ENCODE data around the gene TGFBR3L. TPM values are rescaled to one million over a fixed set of nuclear protein-coding genes. Genes with fewer than 3 reads are reported as not detected.

Gene TGFBR3L
- total RNA-seq, 2 donors from 2014 or later, result not detected

- Histone ChIP-seq H3K4me3 (no peak overlapping the region), H3K9me3 (no peaks in the 10 kb centered on the region), H3K4me1 (ENCODE audit: control insufficient read depth in 1 of 2, low read depth in 2 of 2) (peaks cover 11 to 22% of the 10 kb centered on the region in 2 donors), H3K27me3 (replicated peaks; ENCODE audit: insufficient read depth) (no peaks in the 10 kb centered on the region), H3K36me3 (peaks cover 34% of the 10 kb centered on the region), H3K27ac (no peak overlapping the region)
- TF ChIP-seq, protein P1, sequence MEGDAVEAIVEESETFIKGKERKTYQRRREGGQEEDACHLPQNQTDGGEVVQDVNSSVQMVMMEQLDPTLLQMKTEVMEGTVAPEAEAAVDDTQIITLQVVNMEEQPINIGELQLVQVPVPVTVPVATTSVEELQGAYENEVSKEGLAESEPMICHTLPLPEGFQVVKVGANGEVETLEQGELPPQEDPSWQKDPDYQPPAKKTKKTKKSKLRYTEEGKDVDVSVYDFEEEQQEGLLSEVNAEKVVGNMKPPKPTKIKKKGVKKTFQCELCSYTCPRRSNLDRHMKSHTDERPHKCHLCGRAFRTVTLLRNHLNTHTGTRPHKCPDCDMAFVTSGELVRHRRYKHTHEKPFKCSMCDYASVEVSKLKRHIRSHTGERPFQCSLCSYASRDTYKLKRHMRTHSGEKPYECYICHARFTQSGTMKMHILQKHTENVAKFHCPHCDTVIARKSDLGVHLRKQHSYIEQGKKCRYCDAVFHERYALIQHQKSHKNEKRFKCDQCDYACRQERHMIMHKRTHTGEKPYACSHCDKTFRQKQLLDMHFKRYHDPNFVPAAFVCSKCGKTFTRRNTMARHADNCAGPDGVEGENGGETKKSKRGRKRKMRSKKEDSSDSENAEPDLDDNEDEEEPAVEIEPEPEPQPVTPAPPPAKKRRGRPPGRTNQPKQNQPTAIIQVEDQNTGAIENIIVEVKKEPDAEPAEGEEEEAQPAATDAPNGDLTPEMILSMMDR (IDR thresholded peaks at IDR 0.05), result no peak
- ATAC-seq (ENCODE audit: insufficient number of reproducible peaks, low FRiP score, low read depth) (no peak), DNase-seq (ENCODE audit: low spot score) (no peak)
Measured at GRCh38 chr19:7912697-7913564, 1.7 kb upstream of the TGFBR3L start.

DNA sequence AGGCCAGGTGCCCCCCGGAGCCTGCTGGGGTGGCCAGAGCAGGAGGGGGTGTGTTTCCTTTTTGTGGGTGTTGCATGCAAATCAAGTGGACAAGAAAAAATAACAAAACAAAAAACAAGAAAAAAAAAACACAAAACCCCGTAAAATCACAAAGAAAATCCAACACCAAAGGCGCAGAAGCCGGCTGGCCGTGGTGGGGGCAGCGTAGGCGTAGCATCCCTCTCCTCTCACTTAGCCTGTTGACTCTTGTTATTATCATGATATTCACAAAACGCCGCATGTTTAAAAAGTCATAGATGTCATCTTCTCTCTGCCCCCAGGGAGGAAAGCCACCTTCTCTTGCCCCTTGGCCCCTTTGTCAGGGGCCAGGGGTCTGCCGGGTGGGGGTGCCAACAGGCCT is 978 bp upstream of the TGFBR3L start:
- Histone ChIP-seq H3K27me3 (replicated peaks; ENCODE audit: insufficient read depth) (no peaks in the 10 kb centered on the region), H3K36me3 (peaks cover 34% of the 10 kb centered on the region), H3K27ac (no peak overlapping the region), H3K9me3 (no peaks in the 10 kb centered on the region), H3K4me3 (no peak overlapping the region), H3K4me1 (ENCODE audit: control insufficient read depth in 1 of 2, low read depth in 2 of 2) (peaks cover 14 to 29% of the 10 kb centered on the region in 2 donors)
- TF ChIP-seq, protein P1 (IDR thresholded peaks at IDR 0.05), result no peak
- DNase-seq (ENCODE audit: low spot score) (no peak), ATAC-seq (ENCODE audit: insufficient number of reproducible peaks, low FRiP score, low read depth) (no peak)

GRCh38 chr19:7914099-7914498 is 531 bp upstream of the TGFBR3L start:
- TF ChIP-seq, protein P1 (IDR thresholded peaks at IDR 0.05), result no peak
- Histone ChIP-seq H3K27me3 (replicated peaks; ENCODE audit: insufficient read depth) (no peaks in the 10 kb centered on the region), H3K27ac (no peak overlapping the region), H3K36me3 (peaks cover 34% of the 10 kb centered on the region), H3K4me1 (ENCODE audit: control insufficient read depth in 1 of 2, low read depth in 2 of 2) (peaks cover 14 to 32% of the 10 kb centered on the region in 2 donors), H3K4me3 (no peak overlapping the region), H3K9me3 (no peaks in the 10 kb centered on the region)
- ATAC-seq (ENCODE audit: insufficient number of reproducible peaks, low FRiP score, low read depth), result no peak
- DNase-seq (ENCODE audit: low spot score), result no peak

GRCh38 chr19:7915250-7916102 is 846 bp downstream of the TGFBR3L start:
- Histone ChIP-seq H3K27ac (no peak overlapping the region), H3K36me3 (peaks cover 24% of the 10 kb centered on the region), H3K4me1 (ENCODE audit: control insufficient read depth in 1 of 2, low read depth in 2 of 2) (peaks cover 14 to 41% of the 10 kb centered on the region in 2 donors), H3K27me3 (replicated peaks; ENCODE audit: insufficient read depth) (no peaks in the 10 kb centered on the region), H3K4me3 (no peak overlapping the region), H3K9me3 (no peaks in the 10 kb centered on the region)
- DNase-seq (ENCODE audit: low spot score) (no peak), ATAC-seq (ENCODE audit: insufficient number of reproducible peaks, low FRiP score, low read depth) (no peak)
- TF ChIP-seq, protein P1 (IDR thresholded peaks at IDR 0.05), result no peak
